Peyer's patch (tissue), 4 donors: ENCODE data around the gene FAM234B.

Experiments
- CTCF ChIP-seq, 6 experiments: fragments of 450-650 bp in 4 of 6; fragments of 200-600 bp in 2 of 6; sonication (generic) in 1 of 6; IDR thresholded peaks; one replicate each; pipeline ENCODE4 v1.5.1; 2017 to 2019; ENCODE audit warnings: antibody characterized with exemption in 6 of 6, mild to moderate bottlenecking in 3 of 6, moderate library complexity in 1 of 6
- POLR2A ChIP-seq, 2 donors: fragments of 450-650 bp; IDR thresholded peaks; one replicate each; pipeline ENCODE4 v1.5.1; 2017; ENCODE audit warnings: antibody characterized with exemption in 2 of 2, mild to moderate bottlenecking in 2 of 2, moderate library complexity in 2 of 2

DNA sequence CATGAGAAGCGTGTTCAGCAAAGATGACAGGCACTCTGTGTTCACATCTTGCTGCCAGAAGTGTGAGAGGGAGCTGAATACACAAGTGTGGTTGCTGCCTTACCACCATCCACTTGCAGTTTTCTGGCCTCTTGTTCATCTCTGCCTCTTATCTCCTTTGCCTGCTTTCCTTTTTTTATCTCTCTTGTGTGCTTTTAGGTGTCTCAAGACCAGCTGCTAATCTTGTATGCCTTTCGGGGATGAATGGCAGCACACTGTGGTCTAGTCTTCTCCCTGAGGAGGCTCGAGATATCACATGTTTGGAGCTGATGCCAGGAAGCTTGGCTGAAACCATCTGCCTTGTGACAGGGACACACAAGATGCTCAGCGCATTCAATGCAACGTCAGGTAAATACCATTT, 17.2 kb downstream of the FAM234B start:
- TF ChIP-seq POLR2A (IDR thresholded peaks at IDR 0.05), result no peak
- no peak for TF ChIP-seq CTCF (IDR thresholded peaks at IDR 0.05)
